Tibial artery (tissue), 4 donors: Measurements from ENCODE around the gene KLHL3.

Experiments
- DNase-seq, 2 donors: peaks; one replicate each; pipeline ENCODE4 v3.0.0-alpha.2; 2019
- H3K27ac ChIP-seq, 2 donors: fragments of 200-600 bp; sonication (generic) in 1 of 2; 1 replicate in 1 of 2; 2 replicates in 1 of 2; pipeline ENCODE4 v1.5.1; 2018 to 2019; ENCODE audit warnings: mild to moderate bottlenecking in 1 of 2
- H3K27me3 ChIP-seq, 2 donors: fragments of 200-600 bp; sonication (generic) in 1 of 2; one replicate each; pipeline versions ENCODE4 v1.5.1 to v1.6.0; 2016 to 2019
- H3K36me3 ChIP-seq, 3 donors: fragments of 200-600 bp; sonication (generic) in 2 of 3; one replicate each; pipeline ENCODE4 v1.5.1; 2016 to 2019; ENCODE audit warnings: mild to moderate bottlenecking in 2 of 3
- H3K4me1 ChIP-seq, 4 donors: fragments of 200-600 bp; sonication (generic) in 2 of 4; 1 replicate in 3 of 4; 2 replicates in 1 of 4; pipeline ENCODE4 v1.5.1; 2016 to 2019
- H3K4me3 ChIP-seq, 2 donors: fragments of 200-600 bp; sonication (generic) in 1 of 2; 1 replicate in 1 of 2; 2 replicates in 1 of 2; pipeline ENCODE4 v1.5.1; 2018 to 2019; ENCODE audit warnings: mild to moderate bottlenecking in 2 of 2
- H3K9me3 ChIP-seq, 3 donors: fragments of 200-600 bp; sonication (generic) in 1 of 3; one replicate each; pipeline ENCODE4 v1.5.1; 2016 to 2019
- intact Hi-C: fragments of 100-400 bp; cut with DNase I; formaldehyde crosslinking; loops from one replicate; pipeline ENCODE4 v1.15.0; 2023; ENCODE audit warnings: low total_unique reads
- TF ChIP-seq, protein P1 (sequence below), 2 experiments: fragments of 200-600 bp in 1 of 2; fragments of 450-650 bp in 1 of 2; IDR thresholded peaks; one replicate each; pipeline ENCODE4 v1.5.1; 2017 to 2019; ENCODE audit warnings: antibody characterized with exemption in 2 of 2, mild to moderate bottlenecking in 1 of 2, moderate library complexity in 1 of 2

KLHL3 gene

DNA sequence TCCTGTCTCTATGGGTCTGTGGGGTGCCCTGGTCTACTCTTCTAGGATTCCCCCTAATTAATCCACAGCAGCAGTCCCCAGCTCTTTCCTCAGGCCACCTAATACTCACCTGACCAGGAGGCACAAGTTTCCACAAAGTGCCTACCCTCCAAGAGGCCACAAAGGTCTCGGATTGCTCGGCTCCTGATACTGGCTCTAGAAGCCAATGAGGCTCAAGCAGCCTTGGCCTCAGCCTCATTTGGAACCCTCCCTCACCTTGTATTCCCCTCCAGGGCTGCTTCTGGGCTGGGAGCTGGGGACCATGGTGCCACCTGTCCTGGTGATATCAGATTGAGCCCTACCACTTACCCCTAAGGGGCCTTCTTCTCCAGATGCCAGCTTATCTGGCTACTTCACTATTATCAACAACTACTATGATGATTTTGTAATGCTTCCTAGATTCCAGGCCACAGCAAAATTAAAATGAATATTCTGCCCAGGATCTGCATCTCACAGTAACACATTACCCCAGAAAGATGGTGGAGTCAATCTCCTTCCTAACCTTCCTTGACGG, 133.1 kb downstream of the KLHL3 start:
- TF ChIP-seq, protein P1, sequence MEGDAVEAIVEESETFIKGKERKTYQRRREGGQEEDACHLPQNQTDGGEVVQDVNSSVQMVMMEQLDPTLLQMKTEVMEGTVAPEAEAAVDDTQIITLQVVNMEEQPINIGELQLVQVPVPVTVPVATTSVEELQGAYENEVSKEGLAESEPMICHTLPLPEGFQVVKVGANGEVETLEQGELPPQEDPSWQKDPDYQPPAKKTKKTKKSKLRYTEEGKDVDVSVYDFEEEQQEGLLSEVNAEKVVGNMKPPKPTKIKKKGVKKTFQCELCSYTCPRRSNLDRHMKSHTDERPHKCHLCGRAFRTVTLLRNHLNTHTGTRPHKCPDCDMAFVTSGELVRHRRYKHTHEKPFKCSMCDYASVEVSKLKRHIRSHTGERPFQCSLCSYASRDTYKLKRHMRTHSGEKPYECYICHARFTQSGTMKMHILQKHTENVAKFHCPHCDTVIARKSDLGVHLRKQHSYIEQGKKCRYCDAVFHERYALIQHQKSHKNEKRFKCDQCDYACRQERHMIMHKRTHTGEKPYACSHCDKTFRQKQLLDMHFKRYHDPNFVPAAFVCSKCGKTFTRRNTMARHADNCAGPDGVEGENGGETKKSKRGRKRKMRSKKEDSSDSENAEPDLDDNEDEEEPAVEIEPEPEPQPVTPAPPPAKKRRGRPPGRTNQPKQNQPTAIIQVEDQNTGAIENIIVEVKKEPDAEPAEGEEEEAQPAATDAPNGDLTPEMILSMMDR (IDR thresholded peaks at IDR 0.05), result no peak

DNA sequence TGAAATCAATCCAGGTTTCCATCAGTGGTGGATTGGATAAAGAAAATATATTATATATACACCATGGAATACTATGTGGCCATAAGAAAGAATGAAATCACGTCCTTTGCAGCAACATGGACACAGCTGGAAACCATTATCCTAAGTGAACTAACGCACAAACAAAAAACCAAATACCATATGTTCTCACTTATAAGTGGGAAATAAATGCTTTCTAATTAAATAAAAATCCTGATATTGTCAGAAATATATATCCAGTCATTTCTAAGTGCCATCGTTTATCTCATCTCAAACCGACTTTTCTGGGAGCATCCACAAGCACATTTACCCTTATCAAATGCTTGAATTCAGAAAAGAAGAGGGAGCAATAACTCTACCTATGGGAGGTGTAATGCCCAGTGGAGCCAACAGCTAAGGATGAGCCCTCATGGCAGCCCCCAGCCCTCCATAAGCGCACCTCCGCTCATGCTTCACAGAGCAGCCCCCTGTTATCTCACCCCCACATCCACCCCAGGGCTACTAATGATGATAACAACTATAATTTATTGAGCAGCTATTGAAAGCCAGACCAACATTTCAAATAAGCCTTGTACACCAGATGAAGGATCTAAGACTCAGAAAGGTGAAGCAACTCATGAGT, 135.0 kb downstream of the KLHL3 start:
- Histone ChIP-seq H3K36me3 (no peaks in the 10 kb centered on the region), H3K27me3 (peaks cover 0 to 9% of the 10 kb centered on the region in 2 donors), H3K27ac (no peak overlapping the region), H3K9me3 (no peaks in the 10 kb centered on the region), H3K4me3 (no peak overlapping the region), H3K4me1 (no peaks in the 10 kb centered on the region)
- TF ChIP-seq, protein P1 (IDR thresholded peaks at IDR 0.05), result no peak
- intact Hi-C loops, result no loop called here
- DNase-seq, result no peak

More for the DNA sequence above, 133.1 kb downstream of the KLHL3 start:
- no peak overlapping the region for H3K27ac ChIP-seq
- intact Hi-C loops, result no loop called here
- no peak for DNase-seq
- H3K4me3 ChIP-seq, result no peak overlapping the region
- H3K27me3 ChIP-seq, result peaks cover 0 to 9% of the 10 kb centered on the region in 2 donors
- H3K36me3 ChIP-seq, result no peaks in the 10 kb centered on the region
- no peaks in the 10 kb centered on the region for H3K4me1 ChIP-seq
- H3K9me3 ChIP-seq, result no peaks in the 10 kb centered on the region

DNA sequence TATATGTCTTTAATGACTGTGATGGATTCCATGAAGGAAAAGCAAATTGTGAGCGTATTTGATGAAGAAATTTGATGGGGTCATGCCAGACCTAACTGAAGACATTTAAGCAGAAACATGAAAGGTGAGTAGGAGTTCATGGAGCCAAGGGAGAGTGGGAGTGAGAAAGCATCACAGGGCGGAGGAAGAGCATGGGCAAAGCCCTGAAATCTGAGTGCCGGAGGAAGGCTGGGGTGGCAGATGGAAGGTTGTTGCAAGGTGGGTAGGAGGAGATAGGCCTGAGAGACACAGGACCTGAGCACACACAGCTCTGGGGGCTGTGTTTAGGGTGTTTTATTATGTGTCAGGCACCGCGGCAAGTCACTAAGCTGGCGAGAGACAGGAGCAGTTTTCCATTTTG, 136.4 kb downstream of the KLHL3 start:
- H3K27me3 ChIP-seq, result peaks cover 0 to 7% of the 10 kb centered on the region in 2 donors
- H3K4me1 ChIP-seq, result no peaks in the 10 kb centered on the region
- no peak overlapping the region for H3K27ac ChIP-seq
- H3K36me3 ChIP-seq, result no peaks in the 10 kb centered on the region
- H3K4me3 ChIP-seq, result no peak overlapping the region
- DNase-seq, result no peak
- H3K9me3 ChIP-seq, result no peaks in the 10 kb centered on the region
- intact Hi-C loops, result no loop called here
- TF ChIP-seq, protein P1 (IDR thresholded peaks at IDR 0.05), result no peak

DNA sequence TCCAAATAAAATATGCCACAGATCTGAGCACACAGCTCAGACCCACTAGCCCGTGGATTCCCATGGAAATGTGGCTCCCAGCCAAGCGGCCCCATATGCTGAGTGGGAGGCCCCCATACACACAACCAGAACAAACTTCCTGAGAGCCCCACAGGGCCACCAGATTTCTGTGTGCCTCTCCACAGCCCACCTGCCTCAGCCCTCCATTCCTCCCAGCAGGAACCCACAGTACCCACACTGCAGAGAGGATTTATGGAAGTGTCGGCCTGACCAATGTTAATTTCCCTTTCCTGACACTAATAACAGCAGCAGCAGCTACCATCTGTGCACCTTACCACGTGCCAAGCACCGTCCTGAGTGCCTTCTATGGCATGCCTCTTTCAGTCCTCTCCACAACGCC, 137.5 kb downstream of the KLHL3 start:
- Histone ChIP-seq H3K4me3 (no peak overlapping the region), H3K36me3 (no peaks in the 10 kb centered on the region), H3K27me3 (peaks cover 0 to 7% of the 10 kb centered on the region in 2 donors), H3K4me1 (no peaks in the 10 kb centered on the region), H3K27ac (no peak overlapping the region), H3K9me3 (no peaks in the 10 kb centered on the region)
- DNase-seq, result no peak
- TF ChIP-seq, protein P1 (IDR thresholded peaks at IDR 0.05), result no peak
- intact Hi-C loops, result no loop called here

DNA sequence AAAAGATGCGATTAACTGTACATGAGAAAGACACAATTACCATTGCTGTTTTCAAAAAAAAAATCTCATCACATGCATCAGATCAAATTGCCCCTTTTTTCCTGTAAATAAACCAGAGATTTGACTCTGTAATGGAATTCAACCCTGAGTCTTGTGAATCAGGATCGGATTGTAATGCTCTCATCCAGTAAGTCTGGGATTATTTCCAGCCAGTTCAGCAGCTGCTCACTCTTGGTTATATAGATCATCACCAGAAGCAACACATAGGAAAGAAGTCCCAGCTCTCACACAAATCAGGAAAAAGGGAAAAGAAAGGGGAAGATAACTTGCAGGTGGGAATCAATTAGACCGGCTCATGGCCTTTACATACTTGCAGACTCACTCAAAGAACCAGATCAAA, 138.9 kb downstream of the KLHL3 start:
- H3K4me1 ChIP-seq, result no peaks in the 10 kb centered on the region
- intact Hi-C loops, result no loop called here
- no peak overlapping the region for H3K27ac ChIP-seq
- TF ChIP-seq, protein P1 (IDR thresholded peaks at IDR 0.05), result no peak
- no peaks in the 10 kb centered on the region for H3K36me3 ChIP-seq
- no peak for DNase-seq
- H3K9me3 ChIP-seq, result no peaks in the 10 kb centered on the region
- H3K4me3 ChIP-seq, result no peak overlapping the region
- H3K27me3 ChIP-seq, result peaks cover 0 to 7% of the 10 kb centered on the region in 2 donors
